Stomach (tissue), 4 donors: Measurements from ENCODE around the gene NCOA3.

Experiments
- CTCF ChIP-seq, 7 experiments: fragments of 450-650 bp in 4 of 7; fragments of 200-600 bp in 3 of 7; sonication (generic) in 3 of 7; IDR thresholded peaks; one replicate each; pipeline ENCODE4 v1.5.1; 2016 to 2019; ENCODE audit warnings: antibody characterized with exemption in 7 of 7, control low read depth in 2 of 7, mild to moderate bottlenecking in 1 of 7
- POLR2A ChIP-seq, 4 donors: fragments of 450-650 bp; IDR thresholded peaks; one replicate each; pipeline ENCODE4 v1.6.1; 2016; ENCODE audit warnings: antibody characterized with exemption in 4 of 4, control low read depth in 2 of 4, mild to moderate bottlenecking in 1 of 4, moderate library complexity in 1 of 4
- POLR2AphosphoS5 ChIP-seq, 3 donors: sonication (generic); formaldehyde crosslinking; IDR thresholded peaks; one replicate each; pipeline ENCODE4 v1.6.1; 2016; ENCODE audit warnings: antibody characterized with exemption in 3 of 3

- TF ChIP-seq CTCF (IDR thresholded peaks at IDR 0.05) (no peak), POLR2A (IDR thresholded peaks at IDR 0.05) (no peak), POLR2AphosphoS5 (IDR thresholded peaks at IDR 0.05) (no peak)
Observed at GRCh38 chr20:47544852-47545251, 43.2 kb downstream of the NCOA3 start.
